MCF 10A (cell line): Measurements from ENCODE around the gene MSANTD3. TPM values are rescaled to one million over a fixed set of nuclear protein-coding genes. Genes with fewer than 3 reads are reported as not detected.

Source experiments
- BruUV-seq: library from RNA; stranded (reverse); fragments of 400-500 nt; replicated peaks from 2 replicates; lab custom pipeline; 2021; lab: Mats Ljungman, UMichigan
- CTCF ChIA-PET: fragments of 300-600 bp; sonication (Branson Sonifier 250); formaldehyde crosslinking; extraction: SDS; loops from one replicate; lab custom pipeline; 2021; ENCODE audit warnings: antibody characterized with exemption, inconsistent platforms; lab: Yijun Ruan, JAX
- POLR2A ChIA-PET: fragments of 300-600, 350-650 bp; sonication (Branson Sonifier 250); formaldehyde crosslinking; extraction: SDS; loops from one replicate; lab custom pipeline; 2020; ENCODE audit warnings: antibody characterized with exemption, inconsistent platforms; lab: Yijun Ruan, JAX
- DNase-seq: peaks from one replicate; pipeline ENCODE4 v3.0.0-alpha.2; 2018; ENCODE audit not compliant: unreplicated experiment
- H3K27ac Mint-ChIP-seq: one replicate; pipeline ENCODE4 v1.8.0; 2022; ENCODE audit warnings: mild to moderate bottlenecking, low read depth, mixed read lengths; ENCODE audit not compliant: unreplicated experiment
- H3K27me3 Mint-ChIP-seq: one replicate; pipeline ENCODE4 v1.8.0; 2022; ENCODE audit warnings: mixed read lengths; ENCODE audit not compliant: insufficient read depth, unreplicated experiment
- H3K36me3 Mint-ChIP-seq: one replicate; pipeline ENCODE4 v1.8.0; 2022; ENCODE audit warnings: mild to moderate bottlenecking, moderate library complexity, mixed read lengths; ENCODE audit not compliant: insufficient read depth, unreplicated experiment
- H3K4me1 Mint-ChIP-seq: one replicate; pipeline ENCODE4 v1.8.0; 2022; ENCODE audit warnings: mixed read lengths; ENCODE audit not compliant: insufficient read depth, unreplicated experiment
- H3K4me3 Mint-ChIP-seq: one replicate; pipeline ENCODE4 v1.8.0; 2022; ENCODE audit warnings: mild to moderate bottlenecking, moderate library complexity, mixed read lengths; ENCODE audit not compliant: unreplicated experiment
- H3K9me3 Mint-ChIP-seq: one replicate; pipeline ENCODE4 v1.8.0; 2022; ENCODE audit warnings: mixed read lengths; ENCODE audit not compliant: unreplicated experiment
- intact Hi-C: fragments of 100-400 bp; cut with micrococcal nuclease; formaldehyde crosslinking; loops from 2 replicates; pipeline ENCODE4 v1.14.1; 2022
- total RNA-seq: library from RNA; stranded (reverse); gene quantifications from 2 replicates; pipeline ENCODE4 v1.2.3, GENCODE V29; 2022
- TF ChIP-seq, protein P1 (sequence below): fragments of 200-600 bp; IDR thresholded peaks from one replicate; pipeline ENCODE4 v1.8.0; 2022; ENCODE audit warnings: antibody characterized with exemption, mild to moderate bottlenecking; ENCODE audit not compliant: unreplicated experiment

The MSANTD3 gene
- total RNA-seq, 1 experiment from 2014 or later, result 41.3 TPM

DNA sequence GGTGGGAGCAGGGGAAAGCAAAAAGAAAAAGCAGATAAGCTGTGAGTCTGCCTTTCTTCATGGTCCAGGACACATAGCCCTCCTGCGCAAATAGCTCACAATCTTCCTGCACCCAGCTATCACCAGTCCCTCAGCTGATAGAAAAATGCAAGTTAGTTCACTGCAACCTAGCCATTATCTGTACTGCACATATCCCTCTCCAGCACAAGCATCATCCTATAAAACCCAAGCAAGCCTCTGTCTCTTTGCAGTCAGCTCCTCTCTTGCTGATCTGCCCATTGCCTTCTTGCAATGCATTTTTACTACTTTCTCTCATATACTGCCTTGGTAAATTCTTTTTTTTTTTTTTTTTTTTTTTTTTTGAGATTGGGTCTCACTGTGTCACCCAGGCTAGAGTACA, 20.0 kb upstream of the MSANTD3 start:
- BruUV-seq, result no TSS peak
- H3K27ac Mint-ChIP-seq, result no peak overlapping the region
- no peak for DNase-seq
- peaks cover 6% of the 10 kb centered on the region for H3K4me1 Mint-ChIP-seq
- TF ChIP-seq, protein P1, sequence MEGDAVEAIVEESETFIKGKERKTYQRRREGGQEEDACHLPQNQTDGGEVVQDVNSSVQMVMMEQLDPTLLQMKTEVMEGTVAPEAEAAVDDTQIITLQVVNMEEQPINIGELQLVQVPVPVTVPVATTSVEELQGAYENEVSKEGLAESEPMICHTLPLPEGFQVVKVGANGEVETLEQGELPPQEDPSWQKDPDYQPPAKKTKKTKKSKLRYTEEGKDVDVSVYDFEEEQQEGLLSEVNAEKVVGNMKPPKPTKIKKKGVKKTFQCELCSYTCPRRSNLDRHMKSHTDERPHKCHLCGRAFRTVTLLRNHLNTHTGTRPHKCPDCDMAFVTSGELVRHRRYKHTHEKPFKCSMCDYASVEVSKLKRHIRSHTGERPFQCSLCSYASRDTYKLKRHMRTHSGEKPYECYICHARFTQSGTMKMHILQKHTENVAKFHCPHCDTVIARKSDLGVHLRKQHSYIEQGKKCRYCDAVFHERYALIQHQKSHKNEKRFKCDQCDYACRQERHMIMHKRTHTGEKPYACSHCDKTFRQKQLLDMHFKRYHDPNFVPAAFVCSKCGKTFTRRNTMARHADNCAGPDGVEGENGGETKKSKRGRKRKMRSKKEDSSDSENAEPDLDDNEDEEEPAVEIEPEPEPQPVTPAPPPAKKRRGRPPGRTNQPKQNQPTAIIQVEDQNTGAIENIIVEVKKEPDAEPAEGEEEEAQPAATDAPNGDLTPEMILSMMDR, result no peak
- H3K36me3 Mint-ChIP-seq, result peaks cover 6% of the 10 kb centered on the region
- ChIA-PET POLR2A (interaction anchor here (0.9 kb wide), 1 partner anchor 19 kb away, joined by 3 read pairs; no protein-coding TSS in a partner anchor), CTCF (no interaction called here)
- intact Hi-C loops, result no loop called here
- H3K4me3 Mint-ChIP-seq, result no peak overlapping the region
- H3K27me3 Mint-ChIP-seq, result no peaks in the 10 kb centered on the region
- H3K9me3 Mint-ChIP-seq, result peaks cover 8% of the 10 kb centered on the region

DNA sequence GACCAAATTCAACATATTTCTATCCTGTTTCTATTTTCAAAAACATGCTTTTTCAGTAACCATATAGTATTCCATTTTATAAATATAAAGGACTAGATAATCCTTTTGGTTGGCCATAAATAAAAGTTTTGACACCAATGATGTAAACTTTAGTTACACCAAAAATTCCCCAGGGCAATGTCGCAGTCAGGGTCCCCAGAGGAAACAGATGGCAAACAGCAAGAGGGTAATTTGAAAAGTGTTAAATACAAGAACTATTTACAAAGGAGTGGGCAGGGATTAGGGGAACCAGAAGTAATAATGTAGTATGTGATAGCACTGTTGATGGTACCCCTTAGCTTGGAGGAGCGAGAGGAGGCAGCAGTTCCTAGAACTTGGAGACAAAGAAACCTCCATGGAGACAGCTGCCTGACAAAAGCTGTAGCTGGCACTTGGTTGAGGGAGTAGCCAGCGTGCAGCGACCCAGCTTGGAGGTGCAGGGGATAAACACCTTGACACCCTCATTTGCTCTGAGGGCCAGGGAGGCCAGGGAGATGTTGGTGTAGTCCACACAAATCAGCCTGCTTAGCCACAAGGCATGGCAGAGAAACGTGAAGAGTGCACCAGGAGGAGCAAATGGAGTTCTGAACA, 18.3 kb upstream of the MSANTD3 start:
- DNase-seq, result no peak
- intact Hi-C loops, result no loop called here
- peaks cover 6% of the 10 kb centered on the region for H3K4me1 Mint-ChIP-seq
- POLR2A ChIA-PET, result interaction anchor here (1.0 kb wide), 1 partner anchor 18 kb away, joined by 6 read pairs; no protein-coding TSS in a partner anchor
- H3K27ac Mint-ChIP-seq, result no peak overlapping the region
- TF ChIP-seq, protein P1, result no peak
- no peaks in the 10 kb centered on the region for H3K27me3 Mint-ChIP-seq
- CTCF ChIA-PET, result no interaction called here
- BruUV-seq, result no TSS peak
- no peak overlapping the region for H3K4me3 Mint-ChIP-seq
- peaks cover 9% of the 10 kb centered on the region for H3K9me3 Mint-ChIP-seq
- H3K36me3 Mint-ChIP-seq, result peaks cover 6% of the 10 kb centered on the region

DNA sequence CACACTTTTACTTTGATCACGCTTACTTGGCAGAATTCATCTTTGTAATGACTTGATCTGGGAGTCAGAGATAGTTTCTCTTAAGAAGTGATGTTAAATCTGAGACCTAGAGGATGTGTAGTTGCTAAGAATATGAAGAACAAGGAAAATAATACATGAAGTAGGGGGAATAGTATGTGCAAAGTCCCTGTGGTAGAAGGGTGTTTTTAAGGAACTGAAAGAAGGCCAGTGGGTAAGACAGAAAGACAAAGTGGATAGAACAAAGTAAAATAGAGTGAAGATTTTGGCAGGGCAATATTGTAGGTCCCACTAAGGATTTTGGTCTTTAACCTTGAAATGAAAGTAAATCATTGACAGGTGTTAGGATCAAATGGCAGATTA, 17.8 kb upstream of the MSANTD3 start:
- H3K4me1 Mint-ChIP-seq, result peaks cover 6% of the 10 kb centered on the region
- no peak overlapping the region for H3K4me3 Mint-ChIP-seq
- DNase-seq, result no peak
- no peaks in the 10 kb centered on the region for H3K27me3 Mint-ChIP-seq
- intact Hi-C loops, result no loop called here
- TF ChIP-seq, protein P1, result no peak
- CTCF ChIA-PET, result no interaction called here
- no TSS peak for BruUV-seq
- POLR2A ChIA-PET, result no interaction called here
- H3K36me3 Mint-ChIP-seq, result peaks cover 6% of the 10 kb centered on the region
- peaks cover 9% of the 10 kb centered on the region for H3K9me3 Mint-ChIP-seq
- H3K27ac Mint-ChIP-seq, result no peak overlapping the region

- POLR2A ChIA-PET, result interaction anchor here (1.1 kb wide), 1 partner anchor 60 kb away, joined by 4 read pairs; no protein-coding TSS in a partner anchor
- Mint-ChIP-seq H3K4me1 (peaks cover 6% of the 10 kb centered on the region), H3K27me3 (no peaks in the 10 kb centered on the region), H3K36me3 (peaks cover 6% of the 10 kb centered on the region), H3K27ac (no peak overlapping the region), H3K4me3 (peak overlapping the region; percentile 69), H3K9me3 (peaks cover 9% of the 10 kb centered on the region)
- BruUV-seq, result no TSS peak
- DNase-seq, result peak; percentile 17
- TF ChIP-seq, protein P1, result no peak
- CTCF ChIA-PET, result no interaction called here
- intact Hi-C loops, result no loop called here
Observed at GRCh38 chr9:100411472-100412283, 15.3 kb upstream of the MSANTD3 start.
